ENCODE data around the gene RHBDD3.
A peak's percentile ranks its signal among the peaks of the same experiment; 100 is the strongest.

The RHBDD3 gene

DNA sequence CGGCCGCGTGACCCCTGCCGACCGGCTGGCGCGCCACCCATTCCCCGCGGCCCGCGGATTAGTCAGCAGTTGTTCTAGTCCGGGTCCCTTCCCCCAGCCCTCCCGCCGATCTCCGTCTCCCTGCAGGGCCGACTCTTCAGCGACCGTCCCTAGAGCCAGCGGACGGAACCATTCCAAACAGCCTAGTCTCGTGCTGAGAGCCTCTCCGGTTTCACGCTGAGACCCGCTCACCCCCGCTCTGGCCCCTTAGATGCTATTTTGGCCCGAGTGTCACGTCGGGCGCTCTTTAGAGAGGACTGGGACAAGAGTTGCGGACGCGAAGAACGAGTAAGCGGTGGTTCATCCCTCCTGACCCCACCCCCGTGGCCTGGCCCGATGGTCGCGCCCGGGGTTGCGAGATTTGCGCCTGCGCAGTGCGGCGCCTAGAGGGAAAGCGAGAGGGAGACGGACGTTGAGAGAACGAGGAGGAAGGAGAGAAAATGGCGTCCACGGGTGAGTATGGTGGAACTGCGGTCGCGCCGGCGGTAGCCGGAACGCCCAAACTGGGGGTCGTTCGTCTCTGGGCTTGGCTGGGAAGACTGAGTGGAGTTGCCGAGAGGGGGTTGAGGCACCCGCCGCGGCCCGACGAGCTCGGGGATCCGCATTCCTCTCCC, at the start of gene RHBDD3, which contains the start of gene EWSR1:
Gene RHBDD3 (minus strand): TSS at position 124 of the 653 bp plus-strand sequence. CDS start 2,355 bp downstream, outside the sequence.
Gene EWSR1 (plus strand): TSS at position 411 of the 653 bp plus-strand sequence. CDS start 69 bp downstream, at position 480.
- peak; percentile 83 for DNase-seq

DNA sequence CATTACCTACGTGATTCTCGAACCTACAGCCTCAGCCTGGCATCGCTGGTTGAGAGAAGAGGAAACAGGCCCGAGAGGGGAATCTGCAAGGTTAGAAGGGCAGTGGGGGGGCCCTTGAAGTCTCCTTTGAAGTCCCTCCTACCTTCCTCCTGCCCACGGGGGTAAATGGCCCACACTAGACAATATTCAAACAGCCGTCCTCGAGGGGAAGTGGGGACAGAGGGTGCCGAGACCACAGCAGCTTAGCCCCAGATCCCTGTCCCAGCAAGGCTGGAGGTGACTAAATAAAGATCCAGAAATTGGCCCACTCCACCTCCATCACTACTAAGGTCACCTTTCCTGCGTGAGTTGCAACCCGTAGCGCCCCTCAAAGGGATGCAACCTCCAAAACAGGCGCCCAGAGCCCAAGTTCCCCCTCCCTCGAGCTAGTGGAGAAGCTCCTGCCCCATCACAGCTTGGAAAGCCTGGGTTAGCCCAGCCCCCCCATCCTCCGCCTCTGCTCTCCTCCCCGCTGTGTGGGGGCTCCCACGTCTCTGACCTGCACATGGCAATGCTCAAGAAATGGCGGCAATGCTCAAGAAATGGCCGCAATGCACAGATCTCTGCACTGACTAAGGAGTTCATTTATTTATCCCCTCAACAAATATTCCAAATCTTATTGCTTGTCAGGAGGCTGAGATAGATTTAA, 48.5 kb upstream of the RHBDD3 start:
- DNase-seq = no peak

DNA sequence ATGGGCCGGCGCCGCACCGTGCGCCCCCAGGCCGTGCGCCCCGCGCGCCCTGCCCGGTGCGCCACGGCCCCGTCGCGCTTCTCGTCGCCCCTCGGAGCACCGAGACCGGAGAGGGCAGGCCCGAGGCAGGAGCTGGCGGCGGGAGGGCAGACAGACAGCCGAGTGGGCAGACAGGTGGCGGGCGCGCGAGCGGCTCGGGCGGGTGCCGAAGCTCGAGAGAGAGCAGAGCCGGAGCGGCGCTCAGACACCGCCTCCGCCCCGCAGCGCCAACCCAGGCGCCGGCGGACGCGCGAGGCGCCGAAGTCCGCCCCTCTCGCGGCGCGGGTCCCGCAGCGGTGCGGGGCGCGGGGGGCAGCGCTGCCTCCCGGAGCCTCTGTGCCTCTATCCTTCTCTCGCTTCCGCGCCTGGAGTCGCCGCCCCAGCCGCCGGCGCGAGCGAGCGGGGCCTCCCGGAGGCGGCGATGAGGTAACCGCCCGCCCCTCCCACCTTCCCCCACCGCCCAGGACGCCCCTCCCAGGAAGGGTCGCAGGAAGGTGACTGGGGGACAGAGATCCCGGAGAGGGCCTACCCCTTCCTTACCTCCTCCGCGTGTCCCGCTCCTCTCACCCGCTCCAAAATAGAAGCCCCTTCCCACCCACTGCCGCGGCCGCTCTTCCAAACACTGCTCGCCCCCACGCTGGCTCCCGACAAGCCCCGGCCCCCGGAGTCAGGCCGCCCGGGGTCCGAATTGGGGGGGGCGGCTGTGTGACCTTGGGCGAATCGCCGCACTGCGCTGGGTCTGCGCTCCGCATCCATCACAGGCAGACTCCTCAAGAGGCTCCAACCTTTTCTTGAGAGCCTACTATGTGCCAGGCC, 47.7 kb upstream of the RHBDD3 start, which contains the start of gene RASL10A:
Gene RASL10A (minus strand): TSS at position 412 of the 855 bp plus-strand sequence. CDS start 451 bp downstream, outside the sequence.
- no peak for DNase-seq

DNA sequence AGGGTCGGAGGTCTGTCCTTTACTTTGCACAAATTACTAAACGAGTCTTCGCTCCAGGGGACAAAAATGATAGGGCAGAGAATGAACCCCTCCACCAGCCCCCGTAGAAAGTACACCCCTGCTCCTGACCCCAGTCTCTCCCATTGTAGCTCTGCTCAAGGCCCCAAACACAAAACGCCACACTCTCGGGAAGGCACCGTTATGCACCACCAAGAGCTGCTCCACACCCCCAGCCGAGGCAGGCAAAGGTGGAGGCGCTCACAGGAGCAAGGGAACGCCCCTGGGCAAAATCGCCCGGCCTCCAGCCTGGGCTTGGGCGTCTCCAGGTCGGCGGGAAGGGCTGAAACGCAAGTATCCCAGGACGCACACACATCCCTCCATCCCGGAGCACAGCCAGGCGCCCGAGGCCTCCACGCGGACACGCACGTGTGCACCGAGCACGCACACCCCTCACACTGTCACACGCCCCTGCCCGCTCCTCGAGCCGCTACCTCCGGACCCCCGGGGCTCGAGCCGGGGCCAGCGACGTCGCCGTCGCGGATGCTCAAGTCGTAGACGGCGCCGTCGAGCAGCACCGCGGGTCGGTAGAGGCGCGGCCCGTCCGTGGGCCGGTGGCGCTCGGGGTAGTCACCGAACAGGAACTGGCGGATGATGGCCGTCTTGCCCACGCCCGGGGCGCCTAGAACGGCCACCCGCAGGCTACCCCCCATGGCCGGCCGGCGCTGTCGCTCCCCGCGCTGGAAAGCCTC, 46.9 kb upstream of the RHBDD3 start:
- DNase-seq = no peak

DNA sequence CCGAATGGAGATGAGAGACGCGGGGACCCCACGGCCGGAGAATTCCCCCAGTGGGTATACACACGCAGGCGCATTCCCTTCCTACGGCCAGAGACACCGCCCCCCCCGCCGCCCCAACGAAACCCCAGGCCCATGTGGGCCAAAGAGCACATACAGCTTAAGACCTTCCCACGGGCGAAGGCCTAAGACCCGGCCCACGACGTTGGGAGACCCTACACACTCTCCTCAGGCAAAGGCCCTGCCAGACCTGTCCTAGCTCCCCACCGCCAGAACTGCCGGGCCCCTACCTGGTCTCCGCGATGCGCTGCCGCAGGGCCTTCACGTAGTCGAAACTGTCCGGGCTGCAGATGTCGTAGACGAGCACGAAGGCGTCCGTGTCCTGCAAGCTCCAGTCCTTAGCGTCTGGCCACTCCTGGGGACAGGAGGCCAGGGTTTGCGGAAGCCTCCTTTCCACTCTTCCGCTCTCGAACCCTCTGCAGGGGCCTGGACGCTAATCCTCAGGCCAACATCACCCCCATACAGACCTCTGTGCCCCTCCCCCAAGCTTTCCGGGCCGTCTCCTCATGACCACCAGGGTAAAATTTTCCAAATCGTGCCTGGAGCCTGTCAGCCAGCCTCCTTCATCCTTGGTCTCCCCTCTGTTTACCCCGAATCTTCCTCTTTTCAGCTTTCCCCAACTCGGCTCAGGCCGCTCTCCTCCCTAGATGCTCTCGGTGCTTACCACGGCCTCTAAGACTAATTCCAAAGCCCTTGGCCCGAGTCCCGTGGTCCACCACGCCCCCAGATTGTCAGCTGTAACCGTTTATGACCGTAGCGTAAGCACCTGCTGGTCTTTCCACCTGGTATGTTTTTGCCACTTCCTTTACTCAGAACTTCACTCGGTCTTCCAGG, 46.0 kb upstream of the RHBDD3 start:
- peak; percentile 12 for DNase-seq

DNA sequence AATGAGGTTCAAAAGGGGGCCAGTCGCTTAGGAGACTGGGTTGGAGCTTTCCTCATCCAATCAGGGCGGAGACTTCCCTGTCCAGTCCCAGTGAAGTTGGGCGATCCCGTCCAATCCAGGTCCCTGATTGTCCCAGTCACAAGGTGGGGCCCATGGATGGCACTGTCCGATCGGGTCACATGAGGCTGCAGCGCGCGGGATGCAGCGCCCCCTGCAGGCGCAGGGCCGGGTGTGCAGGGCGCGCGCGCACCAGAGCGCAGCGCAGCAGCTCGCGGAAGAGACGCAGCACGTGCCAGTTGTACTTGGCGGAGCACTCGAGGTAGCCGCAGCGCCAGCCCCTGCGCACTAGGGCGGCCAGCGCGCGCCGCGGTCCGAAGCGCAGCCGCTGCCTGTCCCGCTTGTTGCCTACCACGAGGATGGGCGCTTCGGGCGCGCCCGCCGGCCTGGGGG, 45.4 kb upstream of the RHBDD3 start:
- no peak for DNase-seq

DNA sequence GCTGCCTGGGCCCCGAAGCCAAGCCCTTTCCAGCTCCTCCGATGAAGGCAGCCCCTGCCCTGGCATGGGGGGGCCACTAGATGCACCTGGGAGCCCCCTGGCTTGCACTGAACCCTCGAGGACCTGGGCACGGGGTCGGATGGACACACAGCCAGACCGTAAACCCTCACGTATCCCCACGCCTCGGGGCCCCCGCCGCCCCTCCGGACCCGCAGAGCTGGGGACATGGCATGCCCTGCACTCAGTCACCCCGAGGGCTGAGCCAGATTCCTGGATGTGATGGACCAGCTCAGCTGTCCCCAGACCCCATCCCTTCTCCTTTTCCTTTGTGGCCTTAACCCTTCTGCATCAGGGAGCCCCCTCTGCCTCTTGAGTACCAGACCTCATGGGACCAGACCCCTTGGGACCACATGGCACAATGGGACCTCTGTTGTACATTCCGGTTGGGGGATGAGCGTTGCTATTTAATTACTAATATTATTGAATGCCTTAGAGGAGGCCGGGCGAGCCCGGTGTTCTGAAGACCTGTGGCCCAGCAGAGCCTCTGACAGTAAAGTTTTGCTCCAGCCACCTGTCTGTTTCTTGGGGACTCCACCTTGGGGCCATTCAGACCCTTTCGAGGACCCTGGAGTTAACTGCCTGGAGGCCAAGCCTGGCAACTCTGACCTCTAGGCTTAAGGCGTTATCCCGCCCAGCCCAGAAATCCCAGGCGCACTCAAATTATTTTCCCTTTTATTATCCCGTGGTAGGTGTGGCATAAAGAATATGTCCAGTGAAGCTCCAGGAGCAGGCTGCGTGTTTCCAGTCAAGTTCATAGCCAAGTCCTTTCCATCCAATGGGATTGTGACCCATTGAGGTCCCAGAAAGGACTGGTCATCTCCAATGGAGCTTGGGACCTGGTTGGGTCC, 44.7 kb upstream of the RHBDD3 start:
- no peak for DNase-seq

DNA sequence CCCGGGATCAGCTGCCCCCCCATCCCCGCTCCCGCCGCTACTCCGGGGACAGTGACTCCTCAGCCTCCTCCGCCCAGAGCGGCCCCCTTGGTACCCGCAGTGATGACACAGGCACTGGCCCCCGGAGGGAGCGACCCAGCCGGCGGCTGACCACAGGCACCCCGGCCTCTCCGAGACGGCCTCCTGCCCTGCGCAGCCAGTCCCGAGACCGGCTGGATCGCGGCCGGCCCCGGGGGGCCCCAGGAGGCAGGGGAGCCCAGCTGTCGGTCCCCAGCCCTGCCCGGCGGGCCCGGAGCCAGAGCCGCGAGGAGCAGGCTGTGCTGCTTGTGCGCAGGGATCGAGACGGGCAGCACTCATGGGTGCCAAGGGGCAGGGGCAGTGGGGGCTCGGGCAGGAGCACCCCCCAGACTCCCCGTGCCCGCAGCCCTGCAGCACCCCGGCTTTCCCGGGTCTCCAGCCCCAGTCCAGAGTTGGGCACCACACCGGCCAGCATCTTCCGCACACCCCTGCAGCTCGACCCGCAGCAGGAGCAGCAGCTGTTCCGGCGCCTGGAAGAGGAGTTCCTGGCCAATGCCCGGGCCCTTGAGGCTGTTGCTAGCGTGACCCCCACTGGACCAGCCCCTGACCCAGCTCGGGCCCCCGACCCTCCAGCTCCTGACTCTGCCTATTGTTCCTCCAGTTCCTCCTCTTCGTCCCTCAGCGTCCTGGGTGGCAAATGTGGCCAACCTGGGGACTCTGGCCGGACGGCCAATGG, 43.9 kb upstream of the RHBDD3 start:
- no peak for DNase-seq

DNA sequence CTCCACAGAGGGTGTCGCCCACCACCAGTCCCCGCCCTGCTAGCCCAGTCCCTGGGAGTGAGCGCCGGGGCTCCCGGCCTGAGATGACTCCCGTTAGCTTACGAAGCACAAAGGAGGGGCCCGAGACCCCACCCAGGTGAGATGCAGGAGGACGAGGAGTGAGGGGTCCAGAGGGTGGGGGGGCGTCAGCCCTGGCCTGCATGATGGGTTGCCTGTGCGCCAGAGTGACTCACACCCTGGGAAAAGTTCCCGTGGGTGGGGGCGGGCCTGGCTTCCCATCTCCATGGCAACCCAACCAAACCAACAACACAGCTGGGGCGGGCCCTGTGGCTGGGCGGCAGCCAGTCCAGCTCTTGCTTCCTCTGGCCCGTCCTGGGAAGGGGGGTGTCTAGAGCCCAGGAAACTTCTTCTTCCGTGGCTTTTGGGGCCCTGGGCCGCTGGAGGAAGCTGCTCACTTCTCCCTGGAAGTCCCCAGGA, 43.1 kb upstream of the RHBDD3 start:
- DNase-seq = peak; percentile 51

DNA sequence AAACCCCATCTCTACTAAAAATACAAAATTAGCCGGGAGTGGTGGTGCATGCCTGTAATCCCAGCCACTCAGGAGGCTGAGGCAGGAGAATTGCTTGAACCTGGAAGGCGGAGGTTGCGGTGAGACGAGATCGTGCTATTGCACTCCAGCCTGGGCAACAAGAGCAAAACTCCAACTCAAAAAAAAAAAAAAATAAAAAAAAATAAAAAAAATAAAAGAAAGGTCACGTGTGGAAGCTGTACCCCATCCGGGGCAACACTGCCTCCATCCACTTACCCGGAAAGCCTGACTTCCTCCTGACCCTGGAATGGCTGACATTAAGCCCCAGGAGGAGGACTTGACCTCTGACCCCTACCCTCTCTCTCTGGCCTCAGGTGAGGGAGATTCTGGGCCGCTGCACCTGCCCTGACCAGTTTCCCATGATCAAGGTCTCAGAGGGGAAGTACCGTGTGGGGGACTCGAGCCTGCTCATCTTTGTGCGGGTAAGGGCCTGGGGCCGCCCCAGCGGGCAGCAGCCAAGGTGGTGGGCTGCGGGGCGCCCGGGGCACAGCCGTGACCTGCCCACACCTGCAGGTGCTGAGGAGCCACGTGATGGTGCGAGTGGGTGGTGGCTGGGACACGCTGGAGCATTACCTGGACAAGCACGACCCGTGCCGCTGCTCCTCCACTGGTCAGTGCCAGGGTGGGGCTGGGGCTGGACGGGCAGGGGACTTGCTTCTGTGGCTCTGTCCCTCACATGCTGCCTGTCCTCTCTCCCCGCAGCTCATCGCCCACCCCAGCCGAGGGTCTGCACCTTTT, 42.5 kb upstream of the RHBDD3 start:
- DNase-seq = no peak

DNA sequence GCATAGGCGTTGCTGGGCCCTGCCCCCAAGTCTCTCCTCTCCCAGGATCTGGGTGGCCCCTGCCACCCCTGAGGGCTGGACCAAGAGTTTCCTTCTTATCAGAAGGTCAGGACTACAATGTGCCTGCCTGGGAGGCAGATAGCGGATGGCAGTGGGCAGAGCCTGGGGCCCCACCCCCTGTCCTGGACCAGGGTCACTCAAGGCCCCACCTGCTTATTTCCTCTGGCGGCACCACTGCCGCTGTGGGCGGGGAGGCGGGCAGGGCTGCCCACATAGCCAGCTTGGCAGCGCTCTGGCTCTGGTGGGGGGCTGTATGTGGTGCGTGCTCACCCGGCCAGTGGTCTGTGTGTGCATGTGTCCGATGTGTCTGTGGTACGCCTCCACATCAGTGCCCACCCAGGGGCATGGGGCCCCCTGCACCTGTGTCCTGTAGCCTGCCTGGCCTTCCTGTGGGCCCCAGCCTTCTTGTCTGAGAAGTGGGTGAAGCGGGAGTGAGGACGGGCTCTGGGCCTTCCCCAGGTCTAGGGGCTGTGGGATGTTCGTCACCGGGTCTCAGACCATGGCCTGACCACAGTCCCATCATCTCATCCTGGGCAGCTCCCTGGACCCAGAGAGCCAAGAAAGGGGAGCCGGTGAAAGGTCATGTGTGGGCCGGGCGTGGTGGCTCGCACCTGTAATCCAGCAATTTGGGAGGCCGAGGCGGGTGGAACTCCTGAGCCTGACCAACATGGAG, 41.7 kb upstream of the RHBDD3 start:
- DNase-seq = no peak

DNA sequence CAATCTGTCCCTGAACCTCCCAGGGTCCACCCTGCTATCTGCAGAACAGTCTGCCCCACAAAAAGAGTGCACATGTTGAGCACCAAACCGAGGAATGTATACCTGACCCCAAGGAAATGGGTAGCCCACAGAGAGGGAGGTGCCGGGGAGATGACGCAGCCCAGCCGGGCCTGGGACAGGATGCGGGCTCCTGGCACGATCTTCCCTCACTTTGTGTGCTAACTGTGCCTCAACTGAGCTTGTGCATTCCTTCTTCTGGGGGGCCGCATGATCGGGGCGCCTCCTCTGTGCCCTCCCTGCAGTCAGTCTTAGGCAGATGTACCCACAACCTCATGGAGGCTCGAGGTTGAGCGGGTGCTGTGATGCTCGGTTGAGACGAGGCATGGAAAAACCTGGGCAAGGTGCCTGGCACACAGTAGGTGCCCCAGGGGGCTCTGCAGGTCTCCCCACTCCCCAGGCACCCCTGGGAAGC, 41.0 kb upstream of the RHBDD3 start:
- no peak for DNase-seq

DNA sequence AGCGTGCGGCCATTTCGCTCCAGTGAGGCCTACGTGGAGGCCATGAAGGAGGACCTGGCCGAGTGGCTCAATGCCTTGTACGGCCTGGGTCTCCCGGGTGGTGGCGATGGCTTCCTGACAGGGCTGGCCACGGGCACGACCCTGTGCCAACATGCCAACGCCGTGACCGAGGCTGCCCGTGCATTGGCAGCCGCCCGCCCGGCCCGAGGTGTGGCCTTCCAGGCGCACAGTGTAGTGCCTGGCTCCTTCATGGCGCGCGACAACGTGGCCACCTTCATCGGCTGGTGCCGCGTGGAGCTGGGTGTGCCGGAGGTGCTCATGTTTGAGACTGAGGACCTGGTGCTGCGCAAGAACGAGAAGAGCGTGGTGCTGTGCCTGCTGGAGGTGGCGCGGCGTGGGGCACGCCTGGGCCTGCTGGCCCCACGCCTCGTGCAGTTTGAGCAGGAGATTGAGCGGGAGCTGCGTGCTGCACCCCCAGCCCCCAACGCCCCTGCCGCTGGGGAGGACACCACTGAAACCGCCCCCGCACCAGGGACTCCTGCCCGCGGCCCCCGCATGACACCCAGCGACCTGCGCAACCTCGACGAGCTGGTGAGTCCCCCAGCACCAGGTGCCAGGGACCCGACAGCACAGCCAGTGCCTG, 40.5 kb upstream of the RHBDD3 start:
- DNase-seq = no peak

DNA sequence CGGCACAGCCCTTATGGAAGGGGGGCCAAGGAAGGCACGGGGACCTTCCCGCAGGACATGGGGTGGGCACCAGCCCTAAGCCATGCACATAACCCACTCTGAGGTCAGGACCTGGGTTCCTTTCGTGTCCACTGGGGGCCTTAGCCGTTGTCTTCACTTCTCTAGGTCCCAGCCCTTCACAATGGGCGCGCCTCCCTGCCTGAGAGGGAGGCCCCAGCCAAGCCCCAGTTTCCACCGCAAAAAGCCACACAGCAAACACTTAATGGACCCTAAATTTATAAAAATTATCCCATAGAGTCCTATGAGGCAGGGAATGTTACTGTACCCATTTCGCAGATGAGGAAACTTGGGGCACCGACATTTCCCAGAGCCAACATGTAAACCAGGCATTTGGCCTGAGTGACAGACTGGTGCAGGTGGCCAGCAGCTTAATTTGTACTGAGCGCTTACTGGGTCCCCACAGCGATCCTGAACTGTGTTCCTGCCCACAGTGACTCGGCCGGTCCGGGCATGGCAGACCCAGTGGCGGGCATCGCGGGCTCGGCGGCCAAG, 39.9 kb upstream of the RHBDD3 start:
- no peak for DNase-seq

DNA sequence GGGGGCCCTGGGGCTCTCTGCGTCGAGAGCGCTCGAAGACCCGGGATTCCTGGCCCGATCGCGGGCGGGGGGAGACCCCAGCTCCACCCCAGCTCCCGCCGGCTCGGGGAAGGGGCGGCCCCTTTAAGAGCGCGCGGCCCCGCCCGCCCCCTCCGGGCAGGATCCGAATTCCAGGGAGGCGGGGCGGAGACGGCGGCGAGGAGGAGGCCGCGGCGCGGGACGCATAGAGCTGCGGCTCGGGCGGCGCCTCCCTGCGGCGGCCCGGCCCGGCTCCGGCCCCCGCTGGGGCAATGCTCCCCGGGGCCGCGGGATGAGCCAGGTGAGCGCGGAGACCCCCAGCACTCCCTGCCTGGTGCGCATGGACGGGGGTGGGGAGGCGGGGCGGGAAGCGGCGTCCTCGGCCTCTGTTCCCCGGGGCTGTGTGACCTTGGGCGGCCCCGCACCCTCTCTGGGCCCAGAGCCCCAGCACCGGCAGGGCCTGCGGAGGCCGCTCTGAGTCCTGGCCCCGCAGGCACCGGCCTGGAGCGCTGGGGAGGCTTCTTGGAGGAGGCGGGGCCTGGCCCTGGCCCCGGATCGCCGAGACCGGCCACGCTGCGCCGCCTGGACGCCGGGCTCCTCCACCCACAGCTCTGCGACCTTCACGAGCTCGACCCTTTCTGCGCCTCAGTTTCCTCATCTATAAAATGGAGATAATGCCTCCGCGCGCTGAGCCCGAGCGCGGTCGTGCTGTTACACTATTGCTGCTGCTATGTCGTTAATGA, 39.2 kb upstream of the RHBDD3 start:
- peak; percentile 64 for DNase-seq

Data from NCI-H1105 (cell line).